Esophagus muscularis mucosa (tissue), 4 donors: ENCODE measurements around the gene RAPGEF1. TPM values are rescaled to one million over a fixed set of nuclear protein-coding genes. Genes with fewer than 3 reads are reported as not detected.

ENCODE experiments used
- DNase-seq: peaks from one replicate; pipeline ENCODE4 v3.0.0-alpha.2; 2017; ENCODE audit errors: extremely low spot score
- H3K27ac ChIP-seq, 4 donors: fragments of 200-600 bp; sonication (generic); replicated peaks in 1 of 4; 1 replicate in 3 of 4; 2 replicates in 1 of 4; pipeline ENCODE4 v1.5.1; 2016 to 2019; ENCODE audit warnings: mild to moderate bottlenecking in 1 of 4
- H3K27me3 ChIP-seq, 4 donors: fragments of 200-600 bp; sonication (generic); one replicate each; pipeline versions ENCODE4 v1.5.1 to v1.6.0; 2016 to 2019
- H3K36me3 ChIP-seq, 4 donors: fragments of 200-600 bp; sonication (generic); one replicate each; pipeline ENCODE4 v1.5.1; 2016 to 2019
- H3K4me1 ChIP-seq, 4 donors: fragments of 200-600 bp; sonication (generic); one replicate each; pipeline ENCODE4 v1.5.1; 2016 to 2019
- H3K4me3 ChIP-seq, 4 donors: fragments of 200-600 bp; sonication (generic); 1 replicate in 2 of 4; 2 replicates in 2 of 4; pipeline ENCODE4 v1.5.1; 2016 to 2019; ENCODE audit warnings: mild to moderate bottlenecking in 4 of 4, moderate library complexity in 1 of 4
- H3K9me3 ChIP-seq, 4 donors: fragments of 200-600 bp; sonication (generic); 1 replicate in 3 of 4; 2 replicates in 1 of 4; pipeline ENCODE4 v1.5.1; 2016 to 2019
- CTCF ChIP-seq, 3 experiments: fragments of 200-600 bp in 2 of 3; fragments of 450-650 bp in 1 of 3; sonication (generic) in 2 of 3; IDR thresholded peaks; one replicate each; pipeline ENCODE4 v1.5.1; 2017 to 2019; ENCODE audit warnings: antibody characterized with exemption in 3 of 3, mild to moderate bottlenecking in 2 of 3, moderate library complexity in 1 of 3
- EP300 ChIP-seq: sonication (generic); formaldehyde crosslinking; IDR thresholded peaks from one replicate; pipeline ENCODE4 v1.6.1; 2017; ENCODE audit warnings: antibody characterized with exemption
- POLR2A ChIP-seq: fragments of 450-650 bp; IDR thresholded peaks from one replicate; pipeline ENCODE4 v1.6.1; 2017; ENCODE audit warnings: antibody characterized with exemption, moderate library complexity, mild to moderate bottlenecking, low read depth
- POLR2AphosphoS5 ChIP-seq, 2 donors: sonication (generic); formaldehyde crosslinking; IDR thresholded peaks; one replicate each; pipeline ENCODE4 v1.6.1; 2017; ENCODE audit warnings: antibody characterized with exemption in 2 of 2
- WGBS: methylation state at CpG from one replicate; pipeline ENCODE4 v1.1.5; 2018; 5-methylcytosine and 5-hydroxymethylcytosine counted together
- intact Hi-C: fragments of 100-400 bp; cut with DNase I; formaldehyde crosslinking; loops from one replicate; pipeline ENCODE4 v1.15.1; 2023
- total RNA-seq, 4 donors: library from RNA; depleted of rRNA; stranded (reverse); fragments of >200 nt; gene quantifications; one replicate each; pipeline versions ENCODE4 v1.1.0 to v1.2.1, GENCODE V29; 2016

The RAPGEF1 gene
- total RNA-seq, 4 donors from 2014 or later = 66.6 to 138 (median 101) TPM

- H3K4me1 ChIP-seq = peaks cover 54 to 91% (median 84%) of the 10 kb centered on the region in 4 donors
- WGBS = 72% methylated on average over 6 of the region's 6 CpGs
- peak overlapping the region in 2 of 4 donors; percentile 1 to 45 for H3K27ac ChIP-seq
- H3K9me3 ChIP-seq = no peaks in the 10 kb centered on the region
- H3K27me3 ChIP-seq = no peaks in the 10 kb centered on the region
- intact Hi-C loops = no loop called here
- no peak for DNase-seq
- H3K4me3 ChIP-seq = no peak overlapping the region
- TF ChIP-seq POLR2AphosphoS5 (IDR thresholded peaks at IDR 0.05) (no peak), POLR2A (no peak), EP300 (no peak), CTCF (IDR thresholded peaks at IDR 0.05) (no peak)
- H3K36me3 ChIP-seq = no peaks in the 10 kb centered on the region
Measured at GRCh38 chr9:131701789-131702337, 38.0 kb downstream of the RAPGEF1 start.

GRCh38 chr9:131701436-131701781 lies 38.5 kb downstream of the RAPGEF1 start:
- 90% methylated on average over 1 of the region's 1 CpG for WGBS
- Histone ChIP-seq H3K27me3 (no peaks in the 10 kb centered on the region), H3K4me3 (no peak overlapping the region), H3K9me3 (no peaks in the 10 kb centered on the region), H3K27ac (peak overlapping the region in 2 of 4 donors; percentile 1 to 45), H3K4me1 (peaks cover 59 to 91% (median 87%) of the 10 kb centered on the region in 4 donors), H3K36me3 (no peaks in the 10 kb centered on the region)
- intact Hi-C loops = no loop called here
- no peak for DNase-seq
- TF ChIP-seq EP300 (no peak), CTCF (IDR thresholded peaks at IDR 0.05) (no peak), POLR2AphosphoS5 (IDR thresholded peaks at IDR 0.05) (no peak), POLR2A (no peak)

- peak overlapping the region in 1 of 4 donors; percentile 13 for H3K27ac ChIP-seq
- no peak overlapping the region for H3K4me3 ChIP-seq
- peaks cover 61 to 90% (median 87%) of the 10 kb centered on the region in 4 donors for H3K4me1 ChIP-seq
- no peaks in the 10 kb centered on the region for H3K27me3 ChIP-seq
- no peaks in the 10 kb centered on the region for H3K9me3 ChIP-seq
- no peak for DNase-seq
- no peaks in the 10 kb centered on the region for H3K36me3 ChIP-seq
- 78% methylated on average over 11 of the region's 11 CpGs for WGBS
- no peak for TF ChIP-seq CTCF (IDR thresholded peaks at IDR 0.05)
- TF ChIP-seq POLR2A = no peak
- TF ChIP-seq POLR2AphosphoS5 (IDR thresholded peaks at IDR 0.05) = no peak
- intact Hi-C loops = no loop called here
Measured at GRCh38 chr9:131700765-131701435, 39.0 kb downstream of the RAPGEF1 start.

- intact Hi-C loops = no loop called here
- DNase-seq = no peak
- TF ChIP-seq POLR2AphosphoS5 (IDR thresholded peaks at IDR 0.05) (no peak), POLR2A (no peak), EP300 (no peak)
- H3K4me3 ChIP-seq = no peak overlapping the region
- peaks cover 57 to 86% (median 84%) of the 10 kb centered on the region in 4 donors for H3K4me1 ChIP-seq
- H3K9me3 ChIP-seq = no peaks in the 10 kb centered on the region
- H3K36me3 ChIP-seq = no peaks in the 10 kb centered on the region
- H3K27ac ChIP-seq = peak overlapping the region; percentile 13 to 37 (median 19)
- no peaks in the 10 kb centered on the region for H3K27me3 ChIP-seq
- 80% methylated on average over 7 of the region's 7 CpGs for WGBS
Measured at GRCh38 chr9:131700076-131700475, 39.8 kb downstream of the RAPGEF1 start.

- H3K4me3 ChIP-seq = no peak overlapping the region
- intact Hi-C loops = no loop called here
- 100% methylated on average over 1 of the region's 4 CpGs for WGBS
- DNase-seq = no peak
- no peaks in the 10 kb centered on the region for H3K36me3 ChIP-seq
- peak overlapping the region in 3 of 4 donors; percentile 37 to 56 (median 40) for H3K27ac ChIP-seq
- TF ChIP-seq CTCF (IDR thresholded peaks at IDR 0.05) (no peak), POLR2AphosphoS5 (IDR thresholded peaks at IDR 0.05) (no peak), EP300 (no peak), POLR2A (no peak)
- H3K4me1 ChIP-seq = peaks cover 50 to 82% (median 78%) of the 10 kb centered on the region in 4 donors
- H3K27me3 ChIP-seq = no peaks in the 10 kb centered on the region
- no peaks in the 10 kb centered on the region for H3K9me3 ChIP-seq
Measured at GRCh38 chr9:131698618-131698985, 41.3 kb downstream of the RAPGEF1 start.
